ENCODE data around the gene LTBP2.

Gene LTBP2

DNA sequence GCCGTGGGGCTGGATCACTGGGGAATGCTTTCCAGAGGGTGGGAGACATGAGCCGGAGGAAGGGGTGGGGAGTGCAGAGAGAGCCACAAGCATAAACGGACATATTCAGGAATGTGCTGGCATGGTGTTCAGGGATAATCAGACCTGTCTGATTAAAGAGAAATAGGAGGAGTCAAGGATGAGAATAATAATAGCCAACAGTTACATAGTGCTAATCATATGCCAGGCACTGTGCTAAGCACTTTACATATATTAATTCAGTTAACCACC, 43.7 kb downstream of the LTBP2 start:
- TF ChIP-seq CTCF (IDR thresholded peaks at IDR 0.05): no peak

GRCh38 chr14:74567646-74568379, 44.2 kb downstream of the LTBP2 start:
- no peak for TF ChIP-seq CTCF (IDR thresholded peaks at IDR 0.05)

GRCh38 chr14:74567219-74567618, 44.8 kb downstream of the LTBP2 start:
- no peak for TF ChIP-seq CTCF (IDR thresholded peaks at IDR 0.05)

GRCh38 chr14:74566174-74567141, 45.6 kb downstream of the LTBP2 start:
- no peak for TF ChIP-seq CTCF (IDR thresholded peaks at IDR 0.05)

GRCh38 chr14:74563586-74564159, 48.4 kb downstream of the LTBP2 start:
- TF ChIP-seq CTCF (IDR thresholded peaks at IDR 0.05): no peak

GRCh38 chr14:74563233-74563585, 48.8 kb downstream of the LTBP2 start:
- TF ChIP-seq CTCF (IDR thresholded peaks at IDR 0.05): no peak

GRCh38 chr14:74562515-74563232, 49.4 kb downstream of the LTBP2 start:
- no peak for TF ChIP-seq CTCF (IDR thresholded peaks at IDR 0.05)
